ENCODE data around the gene SLC4A4.

The SLC4A4 gene

GRCh38 chr4:71307729-71308128 lies 31.1 kb upstream of the SLC4A4 start:
- no peak for DNase-seq
- Histone ChIP-seq H3K27ac (no peak overlapping the region), H3K4me3 (ENCODE audit: low read depth, low read length) (no peak overlapping the region), H3K36me3 (no peaks in the 10 kb centered on the region), H3K9me3 (ENCODE audit: severe bottlenecking) (no peaks in the 10 kb centered on the region), H3K27me3 (ENCODE audit: insufficient read depth, low read depth, severe bottlenecking) (no peaks in the 10 kb centered on the region)
- TF ChIP-seq CTCF (IDR thresholded peaks at IDR 0.05; ENCODE audit: low read depth, low read length), result no peak

- no peaks in the 10 kb centered on the region for H3K9me3 ChIP-seq (ENCODE audit: severe bottlenecking)
- no peak for DNase-seq
- no peaks in the 10 kb centered on the region for H3K36me3 ChIP-seq
- no peak overlapping the region for H3K4me3 ChIP-seq (ENCODE audit: low read depth, low read length)
- no peak for TF ChIP-seq CTCF (IDR thresholded peaks at IDR 0.05; ENCODE audit: low read depth, low read length)
- no peaks in the 10 kb centered on the region for H3K27me3 ChIP-seq (ENCODE audit: insufficient read depth, low read depth, severe bottlenecking)
- H3K27ac ChIP-seq, result no peak overlapping the region
Measured at GRCh38 chr4:71322425-71322824, 16.4 kb upstream of the SLC4A4 start.

- no peak for DNase-seq
- H3K9me3 ChIP-seq (ENCODE audit: severe bottlenecking), result no peaks in the 10 kb centered on the region
- TF ChIP-seq CTCF (IDR thresholded peaks at IDR 0.05; ENCODE audit: low read depth, low read length), result no peak
- no peaks in the 10 kb centered on the region for H3K27me3 ChIP-seq (ENCODE audit: insufficient read depth, low read depth, severe bottlenecking)
- no peak overlapping the region for H3K4me3 ChIP-seq (ENCODE audit: low read depth, low read length)
- no peak overlapping the region for H3K27ac ChIP-seq
- no peaks in the 10 kb centered on the region for H3K36me3 ChIP-seq
Measured at GRCh38 chr4:71333368-71333767, 5.5 kb upstream of the SLC4A4 start.

- Histone ChIP-seq H3K4me3 (ENCODE audit: low read depth, low read length) (no peak overlapping the region), H3K9me3 (ENCODE audit: severe bottlenecking) (no peaks in the 10 kb centered on the region), H3K27me3 (ENCODE audit: insufficient read depth, low read depth, severe bottlenecking) (no peaks in the 10 kb centered on the region), H3K27ac (no peak overlapping the region), H3K36me3 (no peaks in the 10 kb centered on the region)
- TF ChIP-seq CTCF (IDR thresholded peaks at IDR 0.05; ENCODE audit: low read depth, low read length), result no peak
- no peak for DNase-seq
Measured at GRCh38 chr4:71333960-71334359, 4.9 kb upstream of the SLC4A4 start.

GRCh38 chr4:71334465-71334882 lies 4.3 kb upstream of the SLC4A4 start:
- no peak overlapping the region for H3K4me3 ChIP-seq (ENCODE audit: low read depth, low read length)
- DNase-seq, result no peak
- H3K27ac ChIP-seq, result no peak overlapping the region
- no peak for TF ChIP-seq CTCF (IDR thresholded peaks at IDR 0.05; ENCODE audit: low read depth, low read length)
- no peaks in the 10 kb centered on the region for H3K27me3 ChIP-seq (ENCODE audit: insufficient read depth, low read depth, severe bottlenecking)
- H3K36me3 ChIP-seq, result no peaks in the 10 kb centered on the region
- H3K9me3 ChIP-seq (ENCODE audit: severe bottlenecking), result no peaks in the 10 kb centered on the region

- no peaks in the 10 kb centered on the region for H3K36me3 ChIP-seq
- H3K27me3 ChIP-seq (ENCODE audit: insufficient read depth, low read depth, severe bottlenecking), result peaks cover under 1% of the 10 kb centered on the region
- no peak for DNase-seq
- no peak overlapping the region for H3K4me3 ChIP-seq (ENCODE audit: low read depth, low read length)
- H3K27ac ChIP-seq, result no peak overlapping the region
- TF ChIP-seq CTCF (IDR thresholded peaks at IDR 0.05; ENCODE audit: low read depth, low read length), result no peak
- H3K9me3 ChIP-seq (ENCODE audit: severe bottlenecking), result no peaks in the 10 kb centered on the region
Measured at GRCh38 chr4:71343670-71344466, 5.0 kb downstream of the SLC4A4 start.

Measured in WERI-Rb-1 (cell line).